ENCODE data around the gene SND1. TPM values are rescaled to one million over a fixed set of nuclear protein-coding genes. Genes with fewer than 3 reads are reported as not detected.

Gene SND1
- total and polyA plus RNA-seq, 2 of the 4 experiments (the other 2 are of a cell fraction), result 154 to 294 TPM

- no peak overlapping the region for H3K27ac ChIP-seq (ENCODE audit: insufficient read depth, low read length)
- no peak overlapping the region for H4K5ac ChIP-seq (ENCODE audit: low read depth, low read length)
- H3K79me1 ChIP-seq (ENCODE audit: low read depth in 1 of 2, low read length in 2 of 2), result no peaks in the 10 kb centered on the region
- H3K14ac ChIP-seq (replicated peaks; ENCODE audit: low read depth, low read length), result no peak overlapping the region
- intact Hi-C loops (cut with micrococcal nuclease), result no loop called here
- no peak overlapping the region for H3K56ac ChIP-seq (ENCODE audit: extremely low read depth, insufficient read depth, low read length)
- no TSS peak for BruUV-seq (replicated peaks)
- H3K9me3 ChIP-seq (ENCODE audit: control insufficient read depth, insufficient read depth, low read length), result no peaks in the 10 kb centered on the region
- no peak overlapping the region for H2AK5ac ChIP-seq (ENCODE audit: low read depth, low read length)
- H3K23ac ChIP-seq (ENCODE audit: low read depth, low read length), result no peak overlapping the region
- H3K27me3 ChIP-seq (ENCODE audit: control insufficient read depth, insufficient read depth, low read length), result peaks cover 2% of the 10 kb centered on the region; the same call in 1 of the 2 replicates
- DNase-seq (no peak), ATAC-seq (ENCODE audit: low read depth) (no peak)
- no peak overlapping the region for H2BK15ac ChIP-seq (ENCODE audit: low read depth, low read length)
- H2AK9ac ChIP-seq (replicated peaks; ENCODE audit: low read depth, low read length, poor library complexity), result no peak overlapping the region
- POLR2A ChIA-PET (ENCODE audit: unreplicated experiment), result no interaction called here
- 100% methylated on average over 1 of the region's 5 CpGs; no CpG with 5 or more reads in 1 of the 2 experiments for WGBS, 2 experiments (ENCODE audit: extremely low coverage in 2 of 2, insufficient read length in 1 of 2)
- H3K4ac ChIP-seq (ENCODE audit: low read depth, low read length), result no peak overlapping the region
- no peak overlapping the region for H2BK5ac ChIP-seq (ENCODE audit: low read depth, low read length, poor library complexity, severe bottlenecking)
- CTCF ChIA-PET, result no interaction called here
- no peak overlapping the region for H4K91ac ChIP-seq (ENCODE audit: insufficient read depth, low read depth, low read length)
- dilution Hi-C loops (cut with HindIII; ENCODE audit: low sequenced_read_pairs, unreplicated experiment), result no loop called here
- no peak overlapping the region for H3K18ac ChIP-seq (ENCODE audit: low read depth, low read length)
- H4K20me1 ChIP-seq (ENCODE audit: insufficient read depth, low read length), result peaks cover 4% of the 10 kb centered on the region; the same call in 1 of the 2 replicates
- no peak overlapping the region for H3K9ac ChIP-seq (ENCODE audit: low read depth, low read length)
- peaks cover 20% of the 10 kb centered on the region for H3K9me1 ChIP-seq (ENCODE audit: insufficient read depth, low read length)
- no peak for TF ChIP-seq MXI1 (IDR thresholded peaks at IDR 0.05; ENCODE audit: borderline replicate concordance, low read depth, low read length)
- no peak for TF ChIP-seq MAZ (IDR thresholded peaks at IDR 0.05; ENCODE audit: borderline replicate concordance, low read depth, low read length)
- TF ChIP-seq USF2 (IDR thresholded peaks at IDR 0.05; ENCODE audit: low read depth, low read length), result no peak
- no peak for TF ChIP-seq CEBPB (IDR thresholded peaks at IDR 0.05; ENCODE audit: low read depth, low read length)
- TF ChIP-seq CTCF (conservative IDR thresholded peaks at IDR 0.05; ENCODE audit: low read depth, low read length), result no peak
- no peak for TF ChIP-seq ELK1 (IDR thresholded peaks at IDR 0.05; ENCODE audit: borderline replicate concordance, low read depth, low read length)
- TF ChIP-seq POLR2A (IDR thresholded peaks at IDR 0.05; ENCODE audit: low read depth, low read length), result no peak
- TF ChIP-seq RCOR1 (IDR thresholded peaks at IDR 0.05; ENCODE audit: insufficient replicate concordance, low read length), result no peak
- H3K4me3 ChIP-seq (ENCODE audit: insufficient read depth, low read depth, low read length), result no peak overlapping the region
- H3K4me2 ChIP-seq (ENCODE audit: low read depth, low read length), result no peak overlapping the region
- no peak overlapping the region for H2BK20ac ChIP-seq (ENCODE audit: low read depth, low read length)
- in situ Hi-C loops (cut with MboI; ENCODE audit: low sequenced_read_pairs), result no loop called here
- peaks cover 2% of the 10 kb centered on the region; the same call in 1 of the 2 replicates for H3K4me1 ChIP-seq (ENCODE audit: control insufficient read depth, insufficient read depth, low read length)
- no peak overlapping the region for H4K8ac ChIP-seq (ENCODE audit: low read depth in 2 of 2, low read length in 2 of 2)
- peaks cover 20% of the 10 kb centered on the region for H3K36me3 ChIP-seq (ENCODE audit: control insufficient read depth, insufficient read depth, low read length)
- no peak overlapping the region for H2BK120ac ChIP-seq (ENCODE audit: low read depth, low read length)
- H2AFZ ChIP-seq (replicated peaks; ENCODE audit: low read length, poor library complexity), result no peak overlapping the region
Measured at GRCh38 chr7:128098629-128099028, 446.6 kb downstream of the SND1 start.
